GM21723 (cell line): Measurements from ENCODE around the gene BAK1.
"Not testable (repeated sequence)": the region's sequence is repeated elsewhere in the genome, so short reads cannot be mapped to it uniquely, and the experiment has no call there.

Source experiments
- ATAC-seq: cut with Tn5 transposase; IDR thresholded peaks from one replicate; pipeline ENCODE4 v1.9.1; 2021; ENCODE audit warnings: mild to moderate bottlenecking, moderate library complexity; ENCODE audit not compliant: unreplicated experiment

BAK1 gene

DNA sequence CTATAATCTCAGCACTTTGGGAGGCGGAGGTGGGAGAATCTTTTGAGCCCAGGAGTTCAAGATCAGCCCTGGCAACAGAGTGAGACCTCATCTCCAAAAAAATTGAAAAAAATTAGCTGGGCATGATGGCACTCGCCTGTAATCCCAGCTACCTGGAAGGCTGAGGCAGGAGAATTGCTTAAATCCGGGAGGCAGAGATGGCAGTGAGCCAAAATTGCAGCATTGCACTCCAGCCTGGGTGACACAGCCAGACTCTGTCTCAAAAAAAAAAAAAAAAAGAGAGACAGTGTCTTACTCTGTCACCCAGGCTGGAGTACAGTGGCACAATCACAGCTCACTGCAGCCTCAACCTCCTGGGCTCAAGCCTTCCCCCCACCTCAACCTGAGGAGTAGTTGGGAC is 27.2 kb downstream of the BAK1 start:
- ATAC-seq, result not testable (repeated sequence)

DNA sequence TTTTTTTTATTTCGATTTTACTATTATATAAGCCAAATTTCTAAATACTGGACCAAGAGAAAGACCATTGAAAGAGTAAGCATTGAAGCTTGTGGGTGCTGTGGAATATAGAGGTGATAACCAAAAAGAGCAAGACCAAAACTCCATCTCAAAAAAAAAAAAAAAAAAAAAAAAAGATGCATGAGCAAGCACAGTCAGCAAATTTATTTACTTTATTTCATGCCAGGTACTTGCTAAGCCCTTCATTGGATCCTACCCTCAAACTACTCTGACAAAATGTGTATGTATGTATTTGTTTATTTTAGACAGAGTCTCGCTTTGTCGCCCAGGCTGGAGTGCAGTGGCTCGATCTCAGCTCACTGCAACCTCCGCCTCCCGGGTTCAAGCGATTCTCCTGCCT is 27.8 kb downstream of the BAK1 start:
- ATAC-seq, result no peak

DNA sequence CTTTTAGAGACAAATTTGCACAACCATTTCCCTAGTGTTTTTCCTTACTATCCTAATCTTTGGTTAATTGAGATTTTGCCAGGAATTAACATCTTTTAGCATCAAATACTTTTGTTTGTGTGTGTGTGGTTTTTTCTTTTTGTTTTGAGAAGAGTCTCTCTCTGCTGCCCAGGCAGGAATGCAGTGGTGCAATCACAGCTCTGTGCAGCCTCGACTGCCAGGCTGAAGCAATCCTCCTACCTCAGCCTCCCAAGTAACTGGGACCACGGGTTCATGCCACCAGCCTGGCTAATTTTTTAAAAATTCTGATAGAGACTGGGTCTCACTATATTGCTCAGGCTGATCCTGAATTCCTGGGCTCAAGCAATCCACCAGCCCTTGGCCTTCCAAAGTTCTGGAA is 28.5 kb downstream of the BAK1 start:
- no peak for ATAC-seq

DNA sequence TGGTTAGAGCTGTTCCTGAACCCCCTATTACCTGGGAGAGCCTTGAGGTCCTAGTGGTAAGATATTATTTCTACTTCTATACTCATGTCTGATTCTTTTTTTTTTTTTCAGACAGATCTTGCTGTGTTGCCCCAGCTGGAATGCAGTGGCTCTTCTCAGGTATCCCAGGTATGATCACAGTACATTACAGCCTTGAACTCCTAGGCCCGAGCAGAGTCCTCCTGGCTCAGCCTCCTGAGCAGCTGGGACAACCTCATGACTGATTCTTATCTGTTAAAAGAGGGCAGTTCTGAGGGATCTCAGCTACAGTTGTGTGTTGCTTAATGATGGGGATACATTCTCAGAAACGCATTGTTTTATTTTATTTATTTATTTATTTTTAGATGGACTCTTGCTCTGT is 30.2 kb downstream of the BAK1 start:
- no peak for ATAC-seq

DNA sequence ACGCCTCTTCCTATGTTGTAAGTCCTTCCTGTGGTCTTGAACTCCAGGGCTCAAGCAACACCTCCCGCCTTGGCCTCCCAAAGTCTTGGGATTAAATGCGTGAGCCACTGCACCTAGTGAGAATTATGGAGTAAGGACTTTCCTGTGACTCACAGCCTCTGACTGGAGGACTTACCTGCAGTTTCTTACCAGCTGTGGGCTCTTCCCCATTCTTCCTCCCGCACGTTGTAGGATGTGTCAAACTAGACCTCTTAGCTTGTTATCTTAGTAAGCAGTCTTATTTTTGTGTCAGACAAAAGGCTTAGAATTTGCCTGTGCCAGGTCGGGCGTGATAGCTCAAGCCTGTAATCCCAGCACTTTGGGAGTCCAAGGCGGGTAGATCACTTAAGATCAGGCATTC is 30.9 kb downstream of the BAK1 start:
- ATAC-seq, result no peak

DNA sequence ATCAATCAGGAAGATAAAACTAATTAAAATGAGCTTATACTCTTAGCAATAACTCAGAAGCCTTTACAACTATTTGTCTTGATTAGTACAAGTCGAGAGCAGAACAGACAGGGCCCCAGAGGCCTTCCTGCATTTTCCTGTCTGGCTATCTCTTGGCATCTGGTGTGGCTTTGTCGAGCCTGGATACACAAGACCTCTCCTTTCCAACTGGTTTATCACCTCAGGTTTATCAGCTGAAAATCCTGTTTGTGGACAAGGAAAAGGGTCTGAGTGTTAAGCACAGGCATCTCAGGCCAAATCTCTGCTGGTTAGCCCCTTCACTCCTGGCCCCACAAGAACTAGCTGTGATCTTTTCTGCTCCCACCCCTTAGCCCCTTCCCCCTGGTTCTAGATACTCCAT is 32.6 kb downstream of the BAK1 start:
- no peak for ATAC-seq

DNA sequence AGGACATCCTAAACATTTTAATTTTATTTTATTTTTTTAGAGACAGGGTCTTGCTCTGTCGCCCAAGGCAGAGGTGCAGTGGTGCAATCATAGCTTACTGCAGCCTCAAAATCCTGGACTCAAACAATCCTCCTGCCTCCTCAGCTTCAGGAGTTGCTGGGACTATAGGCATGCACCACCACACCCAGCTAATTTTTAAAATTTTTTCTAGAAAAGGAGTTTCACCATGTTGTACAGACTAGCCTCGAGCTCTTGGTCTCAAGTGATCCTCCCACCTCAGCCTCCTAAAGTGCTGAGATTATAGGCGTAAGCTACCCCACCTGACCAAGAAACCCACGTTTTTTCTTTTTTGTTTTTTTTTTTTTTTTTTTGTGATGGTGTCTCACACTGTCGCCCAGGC is 33.3 kb downstream of the BAK1 start:
- no peak for ATAC-seq

DNA sequence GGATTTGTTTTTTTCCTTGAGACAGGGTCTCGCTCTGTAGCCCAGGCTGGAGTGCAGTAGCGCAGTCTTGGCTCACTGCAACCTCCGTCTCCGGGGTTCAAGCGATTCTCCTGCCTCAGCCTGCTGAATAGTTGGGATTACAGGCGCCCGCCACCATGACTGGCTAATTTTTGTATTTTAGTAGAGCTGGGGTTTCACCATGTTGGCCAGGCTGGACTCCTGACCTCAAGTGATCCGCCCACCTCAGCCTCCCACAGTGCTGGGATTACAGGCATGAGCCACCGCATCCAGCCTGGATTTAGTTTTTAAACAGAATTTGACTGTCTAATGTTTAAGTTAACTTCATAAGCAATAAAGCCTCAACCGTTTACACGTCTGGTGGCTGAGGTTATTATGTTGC is 34.8 kb downstream of the BAK1 start:
- not testable (repeated sequence) for ATAC-seq

DNA sequence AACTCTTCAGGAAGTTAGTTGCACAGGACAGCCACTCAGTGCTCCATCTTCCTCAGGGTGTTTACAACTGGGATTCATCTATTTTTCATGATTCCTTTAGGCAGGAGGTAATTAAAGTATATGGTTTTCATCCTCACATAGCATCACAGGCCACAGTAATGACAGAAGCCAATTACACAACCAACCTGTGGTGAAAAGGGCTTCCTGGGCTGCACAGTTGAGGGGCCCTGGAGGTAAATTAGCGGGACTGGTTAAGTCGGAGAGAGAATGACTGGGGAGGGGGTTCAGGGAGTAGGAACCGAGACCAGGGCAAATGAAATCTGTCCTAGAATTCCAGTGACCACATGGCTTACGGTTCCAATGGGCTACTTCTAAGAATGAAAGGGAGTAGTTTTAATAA is 37.0 kb downstream of the BAK1 start:
- ATAC-seq, result no peak

DNA sequence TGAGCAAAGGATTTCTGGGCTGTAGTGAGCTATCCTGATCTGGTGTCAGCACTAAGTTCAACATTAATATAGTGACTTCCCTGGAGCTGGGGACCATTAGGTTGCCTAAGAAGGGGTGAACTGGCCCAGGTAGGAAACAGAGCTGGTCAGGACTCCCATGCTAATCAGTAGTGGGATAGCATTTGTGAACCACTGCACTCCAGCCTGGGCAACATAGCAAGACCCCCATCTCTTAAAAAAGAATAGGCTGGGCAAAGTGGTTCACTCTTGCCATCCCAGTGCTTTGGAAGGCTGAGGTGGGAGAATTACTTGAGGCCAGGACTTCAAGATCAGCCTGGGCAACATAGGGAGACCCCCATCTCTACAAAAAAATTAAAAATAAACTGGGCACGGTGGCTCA is 39.3 kb downstream of the BAK1 start:
- no peak for ATAC-seq

DNA sequence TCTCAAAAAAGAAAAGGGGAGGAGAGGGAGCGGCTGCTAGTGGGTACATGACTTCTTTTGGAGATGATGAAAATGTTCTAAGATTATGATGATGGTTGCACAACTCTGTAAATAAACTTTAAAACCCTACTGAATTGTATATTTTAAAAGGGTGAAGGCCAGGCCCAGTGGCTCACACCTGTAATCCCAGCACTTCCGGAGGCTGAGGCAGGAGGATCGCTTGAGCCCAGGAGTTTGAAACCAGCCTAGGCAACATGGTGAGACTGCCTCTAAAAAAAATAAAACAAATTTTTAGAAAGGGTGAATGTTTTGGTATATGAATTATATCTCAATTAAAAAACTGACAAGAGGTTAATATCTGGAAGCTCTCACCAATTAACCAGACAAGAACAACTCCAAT is 45.4 kb downstream of the BAK1 start:
- no peak for ATAC-seq

DNA sequence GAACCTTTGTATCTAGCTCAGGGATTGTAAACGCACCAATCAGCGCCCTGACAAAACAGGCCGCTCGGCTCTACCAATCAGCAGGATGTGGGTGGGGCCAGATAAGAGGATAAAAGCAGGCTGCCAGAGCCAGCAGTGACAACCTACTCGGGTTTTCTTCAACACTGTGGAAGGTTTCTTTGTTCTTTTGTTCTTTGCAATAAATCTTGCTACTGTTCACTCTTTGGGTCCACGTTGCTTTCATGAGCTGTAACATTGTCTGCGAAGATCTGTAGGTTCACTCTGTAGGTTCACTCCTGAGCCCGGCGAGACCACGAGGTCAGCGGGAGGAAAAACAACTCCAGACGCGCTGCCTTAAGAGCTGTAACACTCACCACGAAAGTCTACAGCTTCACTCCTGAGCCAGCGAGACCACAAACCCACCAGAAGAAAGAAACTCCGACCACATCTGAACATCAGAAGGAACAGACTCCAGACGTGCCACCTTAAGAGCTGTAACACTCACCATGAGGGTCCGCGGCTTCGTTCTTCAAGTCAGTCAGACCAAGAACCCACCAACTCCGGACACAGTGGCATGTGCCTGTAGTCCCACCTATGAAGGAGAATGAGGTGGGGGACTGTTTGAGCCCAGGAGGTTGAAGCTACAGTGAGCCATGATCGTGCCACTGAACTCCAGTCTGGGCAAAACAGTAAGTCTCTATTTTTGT is 46.8 kb downstream of the BAK1 start:
- ATAC-seq, result not testable (repeated sequence)

DNA sequence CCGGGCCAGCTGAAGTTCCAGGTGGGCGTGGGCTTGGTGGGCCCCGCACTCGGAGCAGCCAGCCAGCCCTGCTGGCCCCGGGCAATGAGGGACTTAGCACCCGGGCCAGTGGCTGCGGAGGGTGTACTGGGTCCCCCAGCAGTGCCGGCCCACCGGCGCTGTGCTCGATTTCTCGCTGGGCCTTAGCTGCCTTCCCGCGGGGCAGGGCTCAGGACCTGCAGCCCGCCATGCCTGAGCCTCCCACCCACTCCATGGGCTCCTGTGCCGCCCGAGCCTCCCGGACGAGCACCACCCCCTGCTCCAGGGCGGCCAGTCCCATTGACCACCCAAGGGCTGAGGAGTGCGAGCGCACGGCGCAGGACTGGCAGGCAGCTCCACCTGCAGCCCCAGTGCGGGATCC is 47.6 kb downstream of the BAK1 start:
- ATAC-seq, result not testable (repeated sequence)

DNA sequence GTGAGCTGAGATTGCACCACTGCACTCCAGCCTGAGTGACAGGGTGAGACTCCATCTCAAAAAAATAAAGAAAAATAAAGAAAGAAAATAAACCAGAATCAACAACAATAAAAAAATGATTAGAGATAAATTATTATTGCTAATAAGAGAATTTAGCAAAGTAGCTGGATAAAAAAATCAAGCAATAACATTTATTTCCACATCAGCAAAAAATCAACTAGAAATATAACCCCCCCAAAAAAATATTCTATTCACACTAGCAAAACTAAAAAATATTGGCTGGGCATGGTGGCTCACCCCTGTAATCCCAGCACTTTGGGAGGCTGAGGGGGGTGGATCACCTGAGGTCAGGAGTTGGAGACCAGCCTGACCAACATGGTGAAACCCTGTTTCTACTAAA is 49.5 kb downstream of the BAK1 start:
- not testable (repeated sequence) for ATAC-seq
